Measurements from ENCODE around the gene TPD52L2. TPM values are rescaled to one million over a fixed set of nuclear protein-coding genes. Genes with fewer than 3 reads are reported as not detected.

The TPD52L2 gene
- total and polyA plus RNA-seq, 2 donors (not counting 1 experiment from before 2014, with no cell fraction given) = 39.9 to 41.3 TPM

GRCh38 chr20:63828545-63828944, 36.5 kb upstream of the TPD52L2 start:
- no peaks in the 10 kb centered on the region for H4K20me1 ChIP-seq (ENCODE audit: control insufficient read depth, insufficient read depth, low read length, poor library complexity, severe bottlenecking)
- intact Hi-C loops (cut with micrococcal nuclease) = no loop called here
- peaks cover 0 to 8% (median 0%) of the 10 kb centered on the region in 3 donors for H3K9me3 ChIP-seq (ENCODE audit: control extremely low read depth in 1 of 3, control insufficient read depth in 2 of 3, insufficient read depth in 1 of 3, low read length in 2 of 3)
- H3K27me3 ChIP-seq (replicated peaks in 1 of 4; ENCODE audit: control extremely low read depth in 1 of 4, control insufficient read depth in 3 of 4, insufficient read depth in 4 of 4, low read length in 3 of 4) = peaks cover 0 to 42% (median 26%) of the 10 kb centered on the region in 4 experiments
- no peaks in the 10 kb centered on the region for H3K36me3 ChIP-seq (replicated peaks in 1 of 2; ENCODE audit: control extremely low read depth in 1 of 2, control insufficient read depth in 1 of 2, extremely low read depth in 1 of 2, insufficient read depth in 2 of 2, low read length in 1 of 2)
- TF ChIP-seq CTCF (IDR thresholded peaks at IDR 0.05) (no peak), EZH2 (IDR thresholded peaks at IDR 0.05; ENCODE audit: borderline replicate concordance, insufficient read depth, low read depth, low read length, poor library complexity, severe bottlenecking) (no peak)
- no peak overlapping the region for H3K4me3 ChIP-seq (ENCODE audit: control extremely low read depth in 1 of 5, extremely low read depth in 1 of 5, insufficient read depth in 1 of 5, low read depth in 2 of 5, low read length in 4 of 5)
- Mint-ChIP-seq H3K4me1 (peaks cover 11% of the 10 kb centered on the region), H3K27me3 (peaks cover 35% of the 10 kb centered on the region), H3K27ac (no peak overlapping the region), H3K4me3 (no peak overlapping the region), H3K9me3 (ENCODE audit: insufficient read depth) (no peaks in the 10 kb centered on the region)
- no peak overlapping the region for H2AFZ ChIP-seq (ENCODE audit: insufficient read depth, low read depth, low read length, poor library complexity, severe bottlenecking)
- no peak overlapping the region for H3K27ac ChIP-seq (ENCODE audit: low read length in 2 of 2)
- no peaks in the 10 kb centered on the region for H3K79me2 ChIP-seq (ENCODE audit: control insufficient read depth, insufficient read depth, low read length)
- POLR2A ChIA-PET = no interaction called here
- no peak overlapping the region for H3K4me2 ChIP-seq (replicated peaks; ENCODE audit: low read depth, low read length, poor library complexity, severe bottlenecking)
- H3K4me1 ChIP-seq (ENCODE audit: control insufficient read depth in 2 of 2, insufficient read depth in 2 of 2, low read length in 2 of 2) = peaks cover 12 to 16% of the 10 kb centered on the region in 2 donors
- no peak overlapping the region for H3K9ac ChIP-seq (ENCODE audit: low read length)
- WGBS (ENCODE audit: insufficient coverage) = 97% methylated on average over 14 of the region's 14 CpGs
- ATAC-seq (ENCODE audit: low read depth) (no peak), DNase-seq (no peak)
- CTCF ChIA-PET = no interaction called here

- intact Hi-C loops (cut with micrococcal nuclease) = no loop called here
- Mint-ChIP-seq H3K9me3 (ENCODE audit: insufficient read depth) (no peaks in the 10 kb centered on the region), H3K4me1 (peaks cover 11% of the 10 kb centered on the region), H3K4me3 (peak overlapping the region; percentile 94), H3K27ac (peak overlapping the region; percentile 26), H3K27me3 (peaks cover 31% of the 10 kb centered on the region)
- Histone ChIP-seq H3K36me3 (replicated peaks in 1 of 2; ENCODE audit: control extremely low read depth in 1 of 2, control insufficient read depth in 1 of 2, extremely low read depth in 1 of 2, insufficient read depth in 2 of 2, low read length in 1 of 2) (no peaks in the 10 kb centered on the region), H3K4me2 (replicated peaks; ENCODE audit: low read depth, low read length, poor library complexity, severe bottlenecking) (peak overlapping the region; percentile 96), H2AFZ (ENCODE audit: insufficient read depth, low read depth, low read length, poor library complexity, severe bottlenecking) (no peak overlapping the region), H3K4me3 (ENCODE audit: control extremely low read depth in 1 of 5, extremely low read depth in 1 of 5, insufficient read depth in 1 of 5, low read depth in 2 of 5, low read length in 4 of 5) (no peak overlapping the region), H3K79me2 (ENCODE audit: control insufficient read depth, insufficient read depth, low read length) (no peaks in the 10 kb centered on the region), H3K27ac (ENCODE audit: low read length in 2 of 2) (no peak overlapping the region), H3K9ac (ENCODE audit: low read length) (no peak overlapping the region), H3K4me1 (ENCODE audit: control insufficient read depth in 2 of 2, insufficient read depth in 2 of 2, low read length in 2 of 2) (peaks cover 12 to 16% of the 10 kb centered on the region in 2 donors), H3K27me3 (replicated peaks in 1 of 4; ENCODE audit: control extremely low read depth in 1 of 4, control insufficient read depth in 3 of 4, insufficient read depth in 4 of 4, low read length in 3 of 4) (peaks cover 0 to 42% (median 26%) of the 10 kb centered on the region in 4 experiments), H3K9me3 (ENCODE audit: control extremely low read depth in 1 of 3, control insufficient read depth in 2 of 3, insufficient read depth in 1 of 3, low read length in 2 of 3) (peaks cover 0 to 8% (median 0%) of the 10 kb centered on the region in 3 donors), H4K20me1 (ENCODE audit: control insufficient read depth, insufficient read depth, low read length, poor library complexity, severe bottlenecking) (no peaks in the 10 kb centered on the region)
- ATAC-seq (ENCODE audit: low read depth) = no peak
- CTCF ChIA-PET = no interaction called here
- no peak for DNase-seq
- 89% methylated on average over 6 of the region's 10 CpGs for WGBS (ENCODE audit: insufficient coverage)
- POLR2A ChIA-PET = no interaction called here
- TF ChIP-seq EZH2 (IDR thresholded peaks at IDR 0.05; ENCODE audit: borderline replicate concordance, insufficient read depth, low read depth, low read length, poor library complexity, severe bottlenecking) (no peak), CTCF (IDR thresholded peaks at IDR 0.05) (no peak)
Observed at GRCh38 chr20:63828951-63829350, 36.1 kb upstream of the TPD52L2 start.
